GM21737 (cell line): ENCODE measurements around the gene MAEL.
"Not testable (repeated sequence)": the region's sequence is repeated elsewhere in the genome, so short reads cannot be mapped to it uniquely, and the experiment has no call there.

Source experiments
- ATAC-seq: cut with Tn5 transposase; IDR thresholded peaks from one replicate; pipeline ENCODE4 v1.9.1; 2021; ENCODE audit warnings: mild to moderate bottlenecking, moderate library complexity; ENCODE audit not compliant: unreplicated experiment

Gene MAEL

DNA sequence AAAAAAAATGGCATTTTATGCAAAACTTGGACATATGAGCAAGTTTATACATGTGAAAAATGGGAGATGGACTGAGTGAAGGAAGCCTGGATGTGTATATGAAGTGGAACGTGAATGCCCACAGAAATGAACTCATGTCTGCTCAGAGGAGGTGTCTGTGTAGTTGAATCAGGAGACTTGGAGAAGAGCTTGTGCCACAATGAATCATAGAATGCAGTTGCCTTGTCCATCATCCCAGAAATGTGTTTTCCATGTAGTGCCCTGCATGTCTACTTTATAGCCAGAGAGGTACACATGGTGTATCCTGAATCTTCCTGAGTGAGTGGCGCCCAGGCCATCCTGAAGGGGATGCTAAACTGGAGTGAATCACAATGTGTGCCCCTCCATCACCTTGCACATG, 11.1 kb upstream of the MAEL start:
- no peak for ATAC-seq

DNA sequence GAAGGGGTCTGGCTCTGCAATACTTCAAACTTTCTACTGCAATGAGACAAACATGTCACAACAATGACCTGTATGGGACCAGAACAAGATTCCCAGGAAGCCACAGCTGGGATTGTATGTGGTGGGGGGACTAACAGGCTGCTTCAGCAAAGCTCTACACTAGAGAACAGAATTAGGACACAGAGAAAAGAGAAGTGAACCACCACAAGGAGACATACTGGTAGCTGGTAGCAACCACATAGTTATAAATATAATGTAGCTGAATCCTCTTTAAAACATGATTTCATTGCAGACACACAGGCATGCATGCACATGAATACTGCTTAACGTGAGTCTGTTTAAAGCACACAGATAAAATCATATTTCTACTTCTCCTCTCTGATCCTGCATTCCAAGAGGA, 10.3 kb upstream of the MAEL start:
- ATAC-seq, result no peak

DNA sequence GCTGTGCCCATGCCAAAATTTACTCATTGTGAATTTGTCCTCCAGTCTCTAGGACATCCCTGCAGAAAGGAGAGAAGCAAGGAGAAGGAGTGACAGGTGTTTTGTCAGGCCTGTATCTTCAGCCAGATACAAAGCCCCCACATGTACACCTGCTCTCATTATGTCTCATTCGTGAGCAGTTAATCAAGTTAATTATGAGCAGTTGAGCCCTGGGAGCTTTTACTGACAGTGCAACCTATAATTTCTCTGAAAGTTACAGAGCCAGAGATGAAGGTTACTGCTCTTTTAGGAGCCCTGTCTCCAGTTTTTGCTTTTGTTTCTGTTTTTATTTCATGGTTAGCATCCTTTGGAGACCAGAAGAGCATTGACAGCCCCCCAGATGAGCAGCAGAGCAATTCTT, 8.7 kb upstream of the MAEL start:
- no peak for ATAC-seq

DNA sequence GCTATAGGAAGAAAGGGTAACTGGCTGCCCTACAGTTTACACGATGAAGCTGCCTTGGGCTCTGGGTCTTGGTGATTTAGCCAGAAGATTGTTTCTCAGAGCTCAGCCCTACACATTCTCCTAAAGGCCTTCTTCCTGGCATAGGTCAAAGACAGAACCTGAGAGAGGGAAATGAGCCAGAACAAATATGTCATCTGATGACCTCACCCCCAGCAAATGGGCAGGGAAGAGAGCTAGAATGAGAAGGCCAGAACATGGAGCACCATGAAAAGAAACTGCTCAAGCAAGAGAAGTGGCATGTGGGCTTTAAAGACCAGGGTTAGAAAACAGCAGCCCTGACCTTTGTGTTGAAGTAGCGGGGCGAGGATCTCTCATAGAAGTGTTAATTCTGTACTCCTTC, 8.3 kb upstream of the MAEL start:
- no peak for ATAC-seq

DNA sequence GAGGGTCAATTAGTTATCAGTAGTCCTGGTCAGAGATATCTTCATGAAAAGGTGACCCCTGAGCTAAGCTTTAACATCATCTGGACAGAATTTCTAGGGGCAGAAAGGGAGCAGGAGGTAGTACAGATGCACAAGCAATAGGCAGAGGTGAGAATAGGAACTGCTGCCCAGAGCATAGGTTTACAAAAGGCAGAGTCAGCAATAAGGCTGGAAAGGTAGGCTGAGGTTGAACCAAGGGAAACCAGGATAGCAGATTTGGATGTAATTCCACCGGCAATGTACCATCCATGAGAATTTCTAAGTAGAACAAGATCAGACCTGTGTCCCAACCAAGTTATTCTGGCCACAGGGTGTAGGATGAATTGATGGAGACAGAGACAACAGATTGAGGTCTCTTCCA, 7.5 kb upstream of the MAEL start:
- ATAC-seq, result no peak

DNA sequence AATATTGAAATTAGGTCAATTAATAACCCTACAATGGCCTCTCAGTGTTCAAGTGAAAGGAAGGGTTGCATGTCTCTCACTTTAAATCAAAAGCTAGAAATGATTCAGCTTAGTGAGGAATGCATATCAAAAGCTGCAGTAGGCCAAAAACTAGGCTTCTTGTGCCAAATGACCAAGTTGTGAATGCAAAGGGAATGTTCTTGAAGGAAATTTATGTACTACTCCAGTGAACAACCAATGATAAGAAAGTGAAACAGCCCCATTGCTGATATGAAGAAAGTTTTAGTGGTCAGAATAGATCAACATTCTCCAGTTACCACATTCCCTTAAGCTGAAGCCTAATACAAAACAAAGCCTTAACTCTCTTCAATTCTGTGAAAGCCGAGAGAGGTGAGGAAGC, 10.0 kb downstream of the MAEL start:
- no peak for ATAC-seq

DNA sequence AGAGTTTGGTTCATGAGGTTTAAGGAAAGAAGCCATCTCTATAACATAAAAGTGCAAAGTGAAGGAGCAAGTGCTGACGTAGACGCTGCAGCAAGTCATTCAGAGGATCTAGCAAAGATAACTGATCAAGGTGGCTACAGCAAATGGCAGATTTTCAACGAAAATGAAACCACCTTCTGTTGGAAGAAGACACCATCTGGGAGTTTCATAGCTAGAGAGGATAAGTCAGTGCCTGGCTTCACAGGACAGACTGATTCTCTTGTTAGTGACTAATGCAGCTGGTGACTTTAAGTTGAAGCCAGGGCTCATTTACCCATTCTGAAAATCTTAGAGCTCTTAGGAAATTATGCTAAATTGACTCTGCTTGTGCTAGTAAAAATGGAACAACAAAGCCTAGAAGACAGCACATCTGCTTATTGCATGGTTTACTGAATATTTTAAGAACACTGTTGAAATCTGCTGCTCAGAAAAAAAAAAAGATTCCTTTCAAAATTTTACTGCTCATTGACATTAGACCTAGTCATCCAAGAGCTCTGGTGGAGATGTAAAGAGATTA, 10.5 kb downstream of the MAEL start:
- ATAC-seq, result no peak

DNA sequence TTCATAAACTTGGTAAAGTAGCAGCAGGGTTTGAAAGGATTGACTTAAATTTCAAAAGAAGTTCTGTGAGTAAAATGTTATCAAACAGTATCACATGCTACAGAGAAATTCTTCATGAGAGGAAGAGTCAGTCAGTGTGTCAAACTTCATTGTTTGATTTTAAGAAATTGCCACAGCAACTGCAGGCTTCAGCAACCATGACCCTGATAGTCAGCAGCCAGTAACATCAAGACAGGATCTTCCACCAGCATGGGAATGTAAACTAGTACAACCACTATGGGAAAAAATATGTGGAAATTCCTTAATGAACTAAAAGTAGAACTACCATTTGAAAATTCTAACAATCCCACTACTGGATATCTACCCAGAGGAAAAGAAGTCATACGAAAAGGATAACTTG, 11.5 kb downstream of the MAEL start:
- ATAC-seq, result no peak

DNA sequence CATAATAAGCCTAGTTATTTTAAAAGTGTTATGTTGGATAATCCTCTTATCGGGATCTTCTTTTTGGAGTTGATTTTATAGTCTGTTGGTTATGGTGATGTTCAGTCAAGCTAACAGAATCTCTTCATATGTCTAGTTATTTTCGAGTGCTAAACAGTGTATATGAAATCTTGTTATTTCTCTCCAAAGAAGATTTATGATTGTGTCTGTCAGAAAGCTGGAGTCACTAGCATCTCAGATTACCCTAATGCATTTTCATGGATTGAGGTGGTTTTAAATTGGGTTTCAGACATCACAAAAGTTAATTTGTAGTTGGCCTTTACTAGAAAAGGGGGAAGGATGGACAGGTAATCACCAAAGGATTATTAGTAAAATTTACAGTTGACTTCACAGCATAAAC, 13.3 kb downstream of the MAEL start:
- no peak for ATAC-seq

DNA sequence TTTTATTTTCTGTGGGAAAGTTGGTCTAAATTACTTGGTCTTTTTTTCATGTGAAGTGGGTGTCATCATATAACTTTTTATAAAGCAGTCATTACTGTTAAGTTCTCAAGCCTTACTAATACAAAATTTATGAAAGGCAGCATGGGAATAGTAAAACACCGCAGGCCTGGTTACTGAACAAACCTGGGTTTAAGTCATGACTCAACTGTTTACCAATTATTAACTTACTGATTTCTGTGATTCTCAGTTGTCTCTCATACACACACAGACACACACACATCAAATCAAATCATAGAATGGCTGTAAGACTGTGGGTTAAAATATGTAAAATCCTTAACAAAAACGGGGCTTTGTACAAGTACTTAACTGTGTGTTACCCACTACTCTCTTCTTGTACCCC, 14.6 kb downstream of the MAEL start:
- ATAC-seq, result no peak

DNA sequence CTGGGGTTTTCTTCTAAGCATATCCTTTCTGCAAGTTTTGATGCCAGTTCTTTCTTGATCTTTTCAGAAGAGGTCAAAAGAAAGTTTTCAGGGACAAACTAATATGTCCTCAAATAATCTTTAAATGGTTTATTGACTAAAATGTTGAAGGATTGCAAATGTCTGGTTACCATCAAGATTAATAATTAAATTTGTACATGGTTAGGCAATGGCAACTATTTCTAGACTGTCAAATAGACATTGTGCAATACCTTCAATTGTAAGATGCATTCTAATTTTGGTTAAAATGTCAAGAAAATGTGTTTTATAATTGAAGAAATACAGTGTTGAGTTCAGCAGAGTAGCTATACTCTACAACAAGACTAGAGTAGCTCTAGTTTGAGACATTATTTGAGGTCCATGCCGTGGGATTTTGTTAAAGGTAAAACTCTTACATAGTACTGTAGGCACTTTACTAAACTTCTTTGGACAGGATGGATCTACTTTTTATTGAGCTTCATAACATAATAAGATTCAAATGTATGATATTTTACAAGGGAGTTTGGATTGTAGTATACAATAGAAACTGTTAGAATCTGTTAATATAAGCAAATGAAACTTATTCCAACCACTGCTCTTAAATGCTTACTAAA, 22.6 kb downstream of the MAEL start:
- ATAC-seq, result no peak

DNA sequence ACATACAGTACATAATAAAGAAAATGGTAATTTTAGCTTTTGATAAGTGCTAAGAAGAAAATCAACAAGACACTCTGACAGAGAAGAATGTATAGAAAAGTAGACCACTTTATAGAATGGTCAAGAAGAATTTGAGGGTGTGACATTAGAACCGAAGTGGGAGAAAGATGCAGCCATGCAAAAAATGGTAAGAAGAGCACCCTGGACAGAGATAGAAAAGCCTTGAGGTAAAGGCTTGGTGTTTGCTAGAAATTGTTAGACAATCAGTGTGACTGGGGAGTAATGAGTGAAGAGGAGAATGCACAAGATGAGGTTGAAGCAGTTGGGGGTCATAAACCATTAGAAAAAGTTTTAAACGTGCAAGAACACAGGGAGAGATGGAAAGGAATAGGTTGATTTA, 23.5 kb downstream of the MAEL start:
- ATAC-seq, result no peak

DNA sequence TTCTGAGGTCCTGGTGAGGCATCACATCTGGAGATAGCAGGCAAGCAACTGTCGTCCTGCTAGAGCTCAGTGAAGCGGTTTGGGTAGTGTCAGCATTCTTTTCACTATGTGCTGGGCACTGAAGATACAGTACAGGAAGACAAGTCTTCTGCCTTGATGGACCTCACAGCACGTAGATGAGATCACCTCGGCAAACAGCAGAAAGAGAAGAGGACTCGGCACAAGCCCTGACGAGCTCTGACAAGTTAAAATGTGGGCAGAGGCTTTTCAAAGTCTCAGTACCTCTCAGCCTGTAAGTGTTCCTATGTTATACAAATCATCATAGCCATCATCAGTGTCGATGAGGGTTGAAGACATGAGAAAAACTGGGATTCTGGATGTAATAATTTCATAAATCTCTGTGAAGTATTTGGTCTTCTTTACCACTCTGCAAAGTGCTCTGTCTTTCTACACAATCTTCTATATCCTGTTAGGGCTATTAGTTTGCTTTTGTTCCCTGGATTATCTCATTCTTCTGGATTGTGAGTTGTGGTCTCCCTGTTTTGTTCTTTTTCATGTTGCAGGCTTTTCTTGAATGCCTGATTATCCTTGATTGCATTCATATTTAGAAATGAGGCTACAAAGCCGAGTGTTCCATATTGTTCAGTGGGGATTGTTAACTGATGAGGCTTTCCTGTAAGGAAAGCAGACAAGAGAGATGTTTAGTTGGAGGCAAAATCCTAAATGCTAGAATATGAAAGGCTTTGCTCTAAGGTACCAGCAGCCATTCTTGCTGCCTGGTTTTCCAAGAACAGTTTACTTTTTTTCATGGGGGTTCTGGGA, 24.2 kb downstream of the MAEL start:
- ATAC-seq, result no peak

DNA sequence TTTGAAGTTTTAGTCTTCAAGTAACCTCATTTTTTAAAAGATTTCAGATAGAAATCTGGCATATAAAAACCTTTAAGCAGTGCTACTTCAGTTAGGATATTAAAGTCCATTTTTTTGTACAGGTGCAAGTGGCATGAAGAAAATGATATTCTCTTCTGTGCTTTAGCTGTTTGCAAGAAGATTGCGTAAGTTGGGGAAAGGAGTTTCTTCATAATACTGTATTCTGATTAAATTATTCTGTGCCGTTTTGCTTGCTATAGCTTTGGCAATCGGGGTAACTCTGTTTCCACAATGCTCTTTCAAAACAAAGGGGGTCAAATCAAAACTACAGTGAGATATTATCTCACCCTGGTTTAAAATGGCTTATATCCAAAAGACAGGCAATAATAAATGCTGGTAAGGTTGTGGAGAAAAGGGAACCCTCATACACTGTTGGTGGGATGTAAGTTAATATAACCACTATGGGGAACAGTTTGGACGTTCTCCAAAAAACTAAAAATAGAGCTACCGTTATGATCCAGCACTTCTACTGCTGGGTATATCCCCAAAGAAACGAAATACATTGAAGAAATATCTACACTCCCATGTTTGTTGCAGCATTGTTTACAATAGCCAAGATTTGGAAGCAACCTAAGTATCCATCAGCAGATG, 27.1 kb downstream of the MAEL start:
- no peak for ATAC-seq

DNA sequence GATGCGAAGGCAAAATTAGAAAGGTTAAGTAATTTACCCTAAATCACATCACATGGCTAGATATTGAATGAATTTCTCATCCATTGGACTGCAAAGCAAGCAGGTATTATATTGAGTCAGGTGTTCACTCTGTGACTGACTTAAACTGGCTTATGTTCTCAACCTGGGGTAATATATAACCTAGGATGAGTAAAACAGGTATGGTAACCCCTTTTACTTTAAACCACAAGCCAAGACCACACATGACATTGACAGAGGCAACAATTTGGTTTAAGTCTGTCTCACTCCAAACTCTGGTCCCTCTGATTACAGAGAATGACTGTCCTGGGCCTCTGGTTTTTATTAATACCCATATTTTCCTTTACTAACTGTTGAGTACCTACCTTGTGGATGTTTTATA, 33.3 kb downstream of the MAEL start:
- peak; percentile 82 for ATAC-seq

DNA sequence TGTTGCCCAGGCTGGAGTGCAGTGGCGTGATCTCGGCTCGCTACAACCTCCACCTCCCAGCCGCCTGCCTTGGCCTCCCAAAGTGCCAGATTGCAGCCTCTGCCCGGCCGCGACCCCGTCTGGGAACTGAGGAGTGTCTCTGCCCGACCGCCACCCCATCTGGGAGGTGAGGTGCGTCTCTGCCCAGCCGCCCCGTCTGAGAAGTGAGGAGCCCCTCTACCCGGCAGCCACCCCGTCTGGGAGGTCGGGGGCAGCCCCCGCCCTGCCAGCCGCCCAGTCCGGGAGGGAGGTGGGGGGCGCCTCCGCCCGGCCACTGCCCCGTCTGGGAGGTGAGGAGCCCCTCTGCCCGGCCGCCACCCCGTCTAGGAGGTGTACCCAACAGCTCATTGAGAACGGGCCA, 40.5 kb downstream of the MAEL start:
- ATAC-seq, result not testable (repeated sequence)

DNA sequence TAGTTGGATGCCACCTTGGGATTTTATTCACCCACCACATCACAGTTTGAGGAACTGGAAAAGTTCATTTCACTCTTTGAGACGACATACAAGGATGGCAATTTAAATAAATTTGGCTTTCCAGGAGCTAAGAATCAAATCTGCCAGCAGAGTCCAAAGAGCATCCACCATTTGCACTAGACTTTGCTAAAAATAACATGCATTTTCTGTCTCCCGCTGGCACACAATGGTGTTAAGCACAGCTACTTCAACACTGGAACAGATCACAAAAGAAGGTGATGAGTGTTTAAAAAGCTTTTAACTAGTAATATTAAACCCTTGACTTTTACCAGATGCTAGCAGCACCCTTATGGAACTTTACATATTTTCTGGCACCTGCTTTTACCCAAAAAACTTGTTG, 44.6 kb downstream of the MAEL start:
- no peak for ATAC-seq

DNA sequence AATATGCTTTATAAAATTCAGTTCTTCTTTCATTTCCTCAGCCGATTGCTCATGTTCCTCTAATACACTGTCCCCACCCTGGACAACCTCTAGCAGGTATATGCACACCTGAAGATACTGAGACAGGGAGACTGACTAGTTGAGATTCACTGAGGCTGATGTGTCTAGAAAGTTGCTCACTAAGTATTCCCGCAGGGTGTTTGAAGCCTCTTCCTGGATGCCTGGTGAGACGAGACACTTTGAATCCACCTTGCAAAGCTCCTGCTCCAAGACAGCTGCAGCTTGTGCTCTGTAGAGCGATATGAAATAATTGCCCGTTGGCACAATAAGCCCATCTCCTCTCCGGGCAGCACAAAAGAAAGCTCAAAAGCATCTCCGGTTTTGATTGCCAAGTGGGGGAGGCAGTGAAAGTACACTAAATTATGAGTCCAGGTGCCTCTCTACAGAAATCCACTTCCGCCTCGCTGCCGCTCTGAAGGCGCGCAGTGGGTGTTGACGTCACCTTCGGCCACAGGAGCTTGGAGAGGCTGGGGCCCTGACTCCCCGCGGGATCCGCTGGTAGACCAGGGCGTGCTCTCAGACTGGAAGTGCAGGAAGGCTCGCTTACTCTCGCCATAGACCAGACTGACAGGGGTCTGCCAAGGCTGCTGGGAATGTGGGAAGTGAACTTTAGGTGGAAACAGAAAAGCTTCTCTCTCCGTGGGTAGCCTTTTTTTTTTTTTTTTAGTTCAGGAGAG, 54.8 kb downstream of the MAEL start:
- peak; percentile 100 for ATAC-seq

DNA sequence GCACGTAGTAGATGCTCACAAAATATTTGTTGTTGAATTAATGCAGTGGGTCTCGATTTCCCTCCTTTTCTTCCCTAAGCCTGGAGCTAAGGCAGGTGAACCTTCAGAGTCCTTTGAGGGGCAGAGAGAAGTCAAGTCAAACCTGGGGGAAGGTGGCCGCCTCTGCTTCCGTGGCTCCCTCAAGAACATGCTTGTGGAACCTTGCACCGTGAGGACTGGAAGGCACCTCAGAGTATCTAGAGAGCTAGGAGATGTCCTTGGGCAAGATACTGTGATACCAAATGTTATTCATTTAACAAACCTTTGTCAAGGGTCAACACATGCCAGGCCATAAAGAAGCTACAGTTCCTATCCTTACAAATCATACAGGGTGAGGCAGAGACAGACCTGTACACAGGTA, 62.8 kb downstream of the MAEL start:
- no peak for ATAC-seq

DNA sequence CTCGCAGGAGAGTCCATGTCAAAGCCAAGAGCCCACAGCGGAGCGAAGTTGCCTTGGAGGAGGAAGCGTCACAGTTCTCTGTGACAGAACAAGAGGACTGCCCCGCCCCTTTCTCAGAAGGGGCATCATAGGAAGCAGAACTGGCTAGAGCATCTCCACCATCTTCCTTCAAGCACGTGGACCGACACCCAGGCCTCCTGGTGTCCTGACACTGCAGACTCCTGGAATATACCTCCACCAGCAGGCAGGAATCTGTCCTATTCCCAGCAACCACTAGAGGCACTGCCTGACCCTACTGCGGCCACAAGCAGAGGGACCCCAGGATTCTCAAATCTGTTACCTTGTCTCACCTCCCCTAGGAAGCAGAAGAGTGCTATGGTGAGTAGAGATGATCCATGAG, 63.3 kb downstream of the MAEL start:
- ATAC-seq, result no peak

DNA sequence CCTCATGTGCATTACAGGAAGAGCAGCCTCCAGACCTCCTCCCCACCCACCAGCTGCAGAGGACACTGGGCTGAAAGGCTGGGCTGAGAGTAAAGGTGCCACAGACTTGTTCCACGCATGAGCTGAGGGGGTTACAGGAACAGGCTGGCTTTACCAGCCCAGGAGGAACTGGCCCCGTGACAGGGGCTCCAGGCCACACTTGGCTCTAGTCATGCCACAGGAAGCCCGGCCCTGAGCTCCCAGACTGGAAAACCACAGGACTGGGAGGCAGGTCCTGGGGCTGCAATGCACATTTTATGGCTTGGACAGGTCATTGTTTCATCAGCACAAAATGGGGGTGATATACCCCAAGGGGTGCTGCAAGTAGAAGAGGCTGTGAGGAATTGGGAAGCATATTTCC, 65.5 kb downstream of the MAEL start:
- ATAC-seq, result no peak
